OCI-LY7 (cell line): ENCODE results near the gene PIK3C2B. TPM values are rescaled to one million over a fixed set of nuclear protein-coding genes. Genes with fewer than 3 reads are reported as not detected.

Experiments used
- BruUV-seq: library from RNA; stranded (reverse); fragments of 400-500 nt; replicated peaks from 2 replicates; lab custom pipeline; 2021; lab: Mats Ljungman, UMichigan
- CTCF ChIA-PET: fragments of 300-600 bp; sonication (Branson Sonifier 250); formaldehyde crosslinking; loops from one replicate; lab custom pipeline; 2022; ENCODE audit warnings: antibody characterized with exemption; ENCODE audit not compliant: unreplicated experiment; lab: Charles Lee
- POLR2A ChIA-PET: fragments of 300-600 bp; sonication (Branson Sonifier 250); formaldehyde crosslinking; loops from one replicate; lab custom pipeline; 2022; ENCODE audit warnings: antibody characterized with exemption; lab: Charles Lee
- DNase-seq: peaks from one replicate; pipeline ENCODE4 v3.0.0-alpha.2; 2015; ENCODE audit warnings: low spot score
- H2AFZ ChIP-seq: fragments of 200-600 bp; sonication (generic), shearing (Covaris generic); 2 replicates; pipeline ENCODE4 v1.6.1; 2014; ENCODE audit warnings: mild to moderate bottlenecking, antibody characterized with exemption, low read length, moderate library complexity
- H3K27ac ChIP-seq: fragments of 200-600 bp; sonication (generic); 2 replicates; pipeline ENCODE4 v1.5.1; 2014; ENCODE audit warnings: mixed run types, low read depth, mild to moderate bottlenecking, moderate library complexity, low read length, inconsistent platforms; ENCODE audit not compliant: poor library complexity, severe bottlenecking
- H3K36me3 ChIP-seq: fragments of 200-600 bp; sonication (generic); 2 replicates; pipeline ENCODE4 v1.6.1; 2014; ENCODE audit warnings: mild to moderate bottlenecking, antibody characterized with exemption, low read length, moderate library complexity, mixed read lengths; ENCODE audit not compliant: insufficient read depth
- H3K4me1 ChIP-seq: fragments of 200-600 bp; sonication (generic); 2 replicates; pipeline ENCODE4 v1.5.1; 2014; ENCODE audit warnings: mild to moderate bottlenecking, low read length; ENCODE audit not compliant: insufficient read depth, poor library complexity, severe bottlenecking
- H3K4me2 ChIP-seq: fragments of 200-600 bp; sonication (generic); 2 replicates; pipeline ENCODE4 v1.6.1; 2014; ENCODE audit warnings: mild to moderate bottlenecking, low read length
- H3K4me3 ChIP-seq: fragments of 200-600 bp; sonication (generic); 2 replicates; pipeline ENCODE4 v1.5.1; 2014; ENCODE audit warnings: mild to moderate bottlenecking, low read depth, low read length; ENCODE audit not compliant: poor library complexity, severe bottlenecking
- H3K79me2 ChIP-seq: fragments of 200-600 bp; sonication (generic); 2 replicates; pipeline ENCODE4 v1.6.1; 2016; ENCODE audit warnings: low read depth, mild to moderate bottlenecking, low read length, moderate library complexity, mixed read lengths; ENCODE audit not compliant: insufficient read depth
- H3K9me2 ChIP-seq: fragments of 200-600 bp; sonication (generic); 2 replicates; pipeline ENCODE4 v1.6.1; 2016; ENCODE audit warnings: mild to moderate bottlenecking, low read length, mixed read lengths; ENCODE audit not compliant: insufficient read depth
- H3K9me3 ChIP-seq: fragments of 200-600 bp; sonication (generic); 2 replicates; pipeline ENCODE4 v1.6.1; 2014; ENCODE audit warnings: mild to moderate bottlenecking, mixed run types, low read length, mixed read lengths
- H4K20me1 ChIP-seq: fragments of 200-600 bp; sonication (generic); 2 replicates; pipeline ENCODE4 v1.6.1; 2014; ENCODE audit warnings: mild to moderate bottlenecking, antibody characterized with exemption, low read length, moderate library complexity, mixed read lengths; ENCODE audit not compliant: insufficient read depth
- EZH2phosphoT487 ChIP-seq: fragments of 200-600 bp; sonication (generic); IDR thresholded peaks from 2 replicates; pipeline ENCODE4 v1.6.1; 2018; ENCODE audit warnings: low read depth, borderline replicate concordance, mild to moderate bottlenecking, mixed run types, antibody characterized with exemption, low read length, moderate library complexity, mixed read lengths
- intact Hi-C: fragments of 100-400 bp; cut with micrococcal nuclease; formaldehyde crosslinking; loops from one replicate; pipeline ENCODE4 v1.10.0; 2022; ENCODE audit not compliant: unreplicated experiment
- total RNA-seq, 2 experiments: library from RNA; depleted of rRNA in 1 of 2; stranded (reverse); fragments of >200 nt in 1 of 2; shearing (Covaris generic) in 1 of 2; gene quantifications; 2 replicates each; pipeline ENCODE4 v1.2.3, GENCODE V29; 2014 to 2022
- TF ChIP-seq, protein P1 (sequence below): fragments of 200-600 bp; sonication (generic); conservative IDR thresholded peaks from 2 replicates; pipeline ENCODE4 v1.5.1; 2014; ENCODE audit warnings: mild to moderate bottlenecking, antibody characterized with exemption, low read length, moderate library complexity, mixed read lengths

Gene PIK3C2B
- total RNA-seq, 2 experiments from 2014 or later: 12.5 to 43.9 TPM

DNA sequence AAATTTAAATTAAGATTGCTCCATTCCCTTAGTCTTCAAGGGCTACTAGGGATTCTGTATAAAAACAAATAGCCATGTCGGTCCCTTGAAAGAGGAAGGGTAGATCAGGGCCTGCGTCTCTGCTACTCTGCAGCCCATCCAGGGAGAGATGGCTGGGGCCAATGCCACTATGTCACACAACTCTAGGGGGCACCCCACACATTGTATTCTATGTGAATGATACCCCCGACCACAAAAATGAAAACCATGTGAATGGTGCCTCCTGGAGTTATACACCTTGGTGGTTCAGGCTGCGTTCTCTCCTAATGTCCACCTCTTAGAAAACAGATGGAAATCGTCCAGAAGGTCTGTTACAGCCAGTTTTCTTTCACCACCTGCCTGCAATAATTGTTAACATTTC lies 18.0 kb downstream of the PIK3C2B start:
- DNase-seq: no peak
- H3K4me3 ChIP-seq: no peak overlapping the region
- no peaks in the 10 kb centered on the region for H3K36me3 ChIP-seq
- H3K4me2 ChIP-seq: no peak overlapping the region
- peaks cover 44% of the 10 kb centered on the region for H3K4me1 ChIP-seq
- H2AFZ ChIP-seq: no peak overlapping the region
- no peaks in the 10 kb centered on the region for H3K9me3 ChIP-seq
- no peaks in the 10 kb centered on the region for H3K79me2 ChIP-seq
- no peak for TF ChIP-seq EZH2phosphoT487
- TF ChIP-seq, protein P1, sequence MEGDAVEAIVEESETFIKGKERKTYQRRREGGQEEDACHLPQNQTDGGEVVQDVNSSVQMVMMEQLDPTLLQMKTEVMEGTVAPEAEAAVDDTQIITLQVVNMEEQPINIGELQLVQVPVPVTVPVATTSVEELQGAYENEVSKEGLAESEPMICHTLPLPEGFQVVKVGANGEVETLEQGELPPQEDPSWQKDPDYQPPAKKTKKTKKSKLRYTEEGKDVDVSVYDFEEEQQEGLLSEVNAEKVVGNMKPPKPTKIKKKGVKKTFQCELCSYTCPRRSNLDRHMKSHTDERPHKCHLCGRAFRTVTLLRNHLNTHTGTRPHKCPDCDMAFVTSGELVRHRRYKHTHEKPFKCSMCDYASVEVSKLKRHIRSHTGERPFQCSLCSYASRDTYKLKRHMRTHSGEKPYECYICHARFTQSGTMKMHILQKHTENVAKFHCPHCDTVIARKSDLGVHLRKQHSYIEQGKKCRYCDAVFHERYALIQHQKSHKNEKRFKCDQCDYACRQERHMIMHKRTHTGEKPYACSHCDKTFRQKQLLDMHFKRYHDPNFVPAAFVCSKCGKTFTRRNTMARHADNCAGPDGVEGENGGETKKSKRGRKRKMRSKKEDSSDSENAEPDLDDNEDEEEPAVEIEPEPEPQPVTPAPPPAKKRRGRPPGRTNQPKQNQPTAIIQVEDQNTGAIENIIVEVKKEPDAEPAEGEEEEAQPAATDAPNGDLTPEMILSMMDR: peak; percentile 54; the same call in 1 of the 2 replicates
- ChIA-PET POLR2A (interaction anchor here (6.0 to 6.1 kb wide), 2 partner anchors 12 to 17 kb away, joined by 55 to 58 read pairs; partner anchors contain the start of gene PIK3C2B), CTCF (interaction anchor here (2.5 kb wide), 1 partner anchor 10 kb away, joined by 11 read pairs; no protein-coding TSS in a partner anchor)
- no peaks in the 10 kb centered on the region for H4K20me1 ChIP-seq
- no peaks in the 10 kb centered on the region for H3K9me2 ChIP-seq
- H3K27ac ChIP-seq: no peak overlapping the region
- BruUV-seq: no TSS peak
- intact Hi-C loops: no loop called here

- POLR2A ChIA-PET: interaction anchor here (0.8 to 6.1 kb wide), 2 partner anchors 11 to 17 kb away, joined by 3 to 55 read pairs; no protein-coding TSS in a partner anchor
- Histone ChIP-seq H3K36me3 (no peaks in the 10 kb centered on the region), H3K4me3 (no peak overlapping the region), H2AFZ (no peak overlapping the region), H3K9me3 (no peaks in the 10 kb centered on the region), H3K4me1 (peaks cover 37% of the 10 kb centered on the region), H3K9me2 (no peaks in the 10 kb centered on the region), H4K20me1 (no peaks in the 10 kb centered on the region), H3K27ac (no peak overlapping the region), H3K4me2 (no peak overlapping the region), H3K79me2 (no peaks in the 10 kb centered on the region)
- DNase-seq: no peak
- intact Hi-C loops: no loop called here
- CTCF ChIA-PET: interaction anchor here (0.7 kb wide), 1 partner anchor 29 kb away, joined by 4 read pairs; no protein-coding TSS in a partner anchor
- no TSS peak for BruUV-seq
- TF ChIP-seq EZH2phosphoT487: no peak
- TF ChIP-seq, protein P1: no peak
Observed at GRCh38 chr1:204475656-204476432, 18.8 kb downstream of the PIK3C2B start.
